Jurkat, Clone E6-1 (cell line): ENCODE results near the gene FAM222B.

Source experiments
- DNase-seq: peaks from one replicate; pipeline ENCODE4 v3.0.0-alpha.2; 2011; ENCODE audit warnings: low read depth, low spot score
- H3K4me3 ChIP-seq: 2 replicates; pipeline ENCODE4 v1.5.1; 2011; ENCODE audit warnings: mild to moderate bottlenecking, low read length, control low read depth, moderate library complexity

FAM222B gene

DNA sequence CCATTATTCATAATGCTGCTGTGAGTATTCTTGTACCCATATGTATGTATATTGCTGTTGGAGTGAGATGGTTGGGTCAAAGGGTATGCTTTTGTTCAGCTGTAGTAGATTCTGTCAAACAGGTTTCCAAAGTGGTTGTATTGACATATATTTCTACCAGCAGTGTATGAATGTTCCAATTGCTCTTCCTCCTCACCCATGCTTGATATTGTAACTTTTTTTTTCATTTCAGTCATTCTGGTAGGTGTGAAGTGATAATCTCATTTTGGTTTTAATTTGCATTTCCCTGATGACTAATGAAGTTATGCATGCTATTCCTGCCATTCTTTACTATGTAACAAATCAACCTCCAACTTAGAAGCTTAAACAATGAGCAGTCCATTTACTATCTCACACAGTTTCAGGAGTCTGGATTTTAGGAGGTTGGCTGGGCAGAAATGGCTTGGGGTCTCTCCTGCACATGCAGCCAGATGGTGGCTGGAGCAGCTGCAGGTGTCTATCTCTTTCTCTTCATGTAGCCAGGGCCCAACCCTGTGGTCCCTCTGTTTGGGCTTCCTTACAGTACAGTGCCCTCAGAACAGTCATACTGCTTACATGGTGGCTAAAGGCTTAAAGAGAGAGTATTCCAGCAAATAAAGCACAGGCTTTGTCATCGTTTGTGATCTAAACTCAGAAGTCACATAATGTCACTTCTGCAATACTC is 33.4 kb upstream of the FAM222B start:
- no peak for DNase-seq
- no peak overlapping the region for H3K4me3 ChIP-seq

DNA sequence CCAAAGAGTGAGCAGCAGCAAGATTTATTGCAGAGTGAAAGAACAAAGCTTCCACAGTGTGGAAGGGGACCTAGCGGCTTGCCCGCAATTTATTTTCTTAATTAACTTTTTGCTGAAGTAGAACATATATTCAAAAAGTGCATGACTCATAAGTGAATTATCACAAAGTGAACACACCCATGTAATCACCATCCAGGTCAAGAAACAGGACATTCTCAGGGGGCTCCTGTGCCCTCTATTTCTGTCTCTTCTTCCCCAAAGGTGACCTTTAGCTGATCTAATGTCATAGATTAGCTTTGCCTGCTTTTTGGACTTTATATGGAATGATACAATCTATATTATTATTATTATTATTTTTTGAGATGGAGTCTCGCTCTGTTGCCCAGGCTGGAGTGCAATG is 32.2 kb upstream of the FAM222B start:
- no peak overlapping the region for H3K4me3 ChIP-seq

DNA sequence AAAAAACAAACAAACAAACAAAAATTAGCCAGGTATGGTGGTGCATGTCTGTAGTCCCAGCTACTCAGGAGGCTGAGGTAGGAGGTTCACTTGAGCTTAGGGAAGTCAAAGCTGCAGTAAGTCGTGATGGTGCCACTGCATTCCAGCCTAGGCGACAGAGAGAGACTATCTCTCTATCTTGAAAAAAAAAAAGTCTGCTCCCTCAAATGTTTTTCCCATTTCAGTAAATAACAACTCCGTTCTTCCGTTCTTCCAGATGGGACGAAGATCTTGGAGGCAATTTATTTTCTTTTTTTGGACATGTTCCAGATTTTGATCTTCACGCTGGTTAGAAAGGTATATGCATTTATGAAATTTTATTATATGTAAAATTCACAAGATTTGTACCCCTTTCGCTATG is 31.2 kb upstream of the FAM222B start:
- H3K4me3 ChIP-seq, result no peak overlapping the region
- no peak for DNase-seq

More for the DNA sequence above, 32.2 kb upstream of the FAM222B start:
- DNase-seq, result no peak

DNA sequence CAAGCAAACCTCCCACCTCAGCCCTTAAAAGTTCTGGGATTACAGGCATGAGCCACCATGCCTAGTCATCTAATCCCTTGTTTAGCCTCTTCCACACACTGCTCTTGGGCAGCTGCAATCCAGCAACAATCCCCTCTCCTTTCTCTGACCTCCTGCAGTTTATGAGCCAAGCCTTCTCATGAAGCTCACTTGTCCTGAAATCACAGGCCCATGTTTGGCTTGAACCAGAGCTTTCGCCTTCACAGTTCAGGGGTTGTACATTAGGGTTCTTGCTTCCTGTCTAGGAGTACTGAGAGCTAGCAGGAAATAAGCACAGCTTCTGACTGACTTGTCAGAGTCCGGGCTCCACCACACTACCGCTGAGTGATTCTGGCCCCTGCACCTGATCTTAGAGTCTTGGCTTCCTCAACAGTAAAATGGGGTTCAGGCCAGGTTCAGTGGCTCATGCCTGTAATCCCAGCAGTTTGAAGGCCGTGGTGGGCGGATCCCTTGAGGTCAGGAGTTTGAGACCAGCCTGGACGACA is 28.5 kb upstream of the FAM222B start:
- H3K4me3 ChIP-seq, result no peak overlapping the region
- peak; percentile 68 for DNase-seq

DNA sequence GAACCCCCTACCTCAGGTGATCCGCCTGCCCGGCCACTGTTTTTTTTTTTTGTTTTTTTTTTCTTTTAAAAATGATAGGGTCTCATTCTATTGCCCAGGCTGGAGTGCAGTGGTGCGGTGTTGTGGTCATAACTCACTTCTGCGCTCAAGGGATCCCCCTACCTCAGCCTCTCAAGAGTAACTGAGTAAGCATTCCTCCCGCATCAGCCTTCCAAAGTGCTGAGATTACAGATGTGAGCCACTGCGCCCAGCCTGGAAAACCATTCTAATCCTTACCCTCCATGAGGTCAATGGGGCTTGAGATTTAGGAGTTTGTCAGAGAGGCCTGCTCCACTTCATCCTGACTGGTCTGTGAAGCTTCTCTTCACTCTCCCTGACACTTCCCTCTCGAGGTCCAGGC is 24.7 kb upstream of the FAM222B start:
- DNase-seq, result no peak
- no peak overlapping the region for H3K4me3 ChIP-seq

DNA sequence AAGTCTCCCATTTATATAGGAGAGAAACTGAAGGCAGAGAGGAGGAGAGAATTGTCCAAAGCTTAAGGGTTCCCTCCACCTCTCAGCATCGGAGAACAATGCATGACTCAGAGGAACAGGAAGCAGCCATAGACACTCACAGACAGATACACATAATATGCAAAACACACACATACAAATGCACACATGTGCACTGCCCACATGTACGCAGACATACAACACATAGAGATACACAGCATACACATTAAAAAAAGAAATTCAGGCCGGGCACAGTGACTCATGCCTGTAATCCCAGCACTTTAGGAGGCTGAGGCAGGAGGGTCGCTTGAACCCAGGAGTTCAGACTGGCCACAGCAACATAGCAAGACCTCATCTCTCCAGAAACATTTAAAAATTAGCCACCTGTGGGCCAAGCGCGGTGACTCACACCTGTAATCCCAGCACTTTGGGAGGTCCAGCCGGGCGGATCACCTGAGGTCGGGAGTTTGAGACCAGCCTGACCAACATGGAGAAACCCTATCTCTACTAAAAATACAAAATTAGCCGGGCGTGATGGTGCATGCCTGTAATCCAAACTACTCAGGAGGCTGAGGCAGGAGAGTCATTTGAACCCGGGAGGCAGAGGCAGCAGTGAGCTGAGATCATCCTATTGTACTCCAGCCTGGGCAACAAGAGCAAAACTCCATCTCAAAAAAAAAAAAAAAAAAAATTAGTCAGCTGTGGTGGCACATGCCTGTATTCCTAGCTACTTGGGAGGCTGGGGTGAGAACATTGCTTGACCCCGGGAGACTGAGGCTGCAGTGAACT is 23.6 kb upstream of the FAM222B start:
- H3K4me3 ChIP-seq, result no peak overlapping the region
- DNase-seq, result no peak

DNA sequence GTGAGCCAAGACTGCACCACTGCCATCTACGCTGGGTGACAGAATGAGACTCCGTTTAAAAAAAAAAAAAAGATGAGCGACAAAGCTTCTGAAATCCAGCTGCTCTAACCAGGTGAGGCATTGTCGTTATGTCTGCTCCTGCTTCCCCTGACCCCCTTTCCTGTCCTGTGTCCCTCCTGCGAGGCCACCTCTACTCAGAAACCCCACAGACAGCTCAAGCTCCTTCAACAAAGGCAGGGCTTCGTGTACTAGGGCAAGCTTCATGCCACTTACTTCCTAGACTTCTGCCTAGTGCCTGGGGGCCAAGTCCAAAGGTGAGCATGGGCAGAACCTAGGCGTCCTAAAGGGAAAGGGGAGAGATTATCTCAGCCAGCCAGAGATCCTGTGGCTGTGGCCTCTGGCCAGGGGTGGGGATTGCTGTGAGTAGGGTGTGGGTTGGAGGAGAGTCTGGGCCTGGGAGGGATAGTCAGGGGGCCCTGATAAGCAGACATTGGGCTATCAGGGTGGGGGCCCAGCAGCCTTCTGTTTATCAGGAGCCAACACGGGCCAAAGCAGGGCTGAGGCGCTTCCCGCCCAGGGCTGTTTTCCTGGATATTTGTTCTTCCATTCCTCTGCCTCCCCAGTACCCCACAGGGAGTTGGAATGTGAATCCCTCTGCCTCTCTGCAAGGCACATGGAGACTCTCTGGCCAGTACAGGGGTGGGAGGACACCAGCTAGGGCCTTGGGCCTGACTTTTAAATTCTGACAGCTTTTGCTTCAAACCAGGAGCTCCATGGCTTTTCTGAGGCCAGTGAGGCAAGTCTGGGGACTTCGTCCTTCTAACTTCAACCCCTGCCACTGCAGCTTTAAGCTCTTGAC is 22.6 kb upstream of the FAM222B start:
- H3K4me3 ChIP-seq, result no peak overlapping the region
- no peak for DNase-seq

DNA sequence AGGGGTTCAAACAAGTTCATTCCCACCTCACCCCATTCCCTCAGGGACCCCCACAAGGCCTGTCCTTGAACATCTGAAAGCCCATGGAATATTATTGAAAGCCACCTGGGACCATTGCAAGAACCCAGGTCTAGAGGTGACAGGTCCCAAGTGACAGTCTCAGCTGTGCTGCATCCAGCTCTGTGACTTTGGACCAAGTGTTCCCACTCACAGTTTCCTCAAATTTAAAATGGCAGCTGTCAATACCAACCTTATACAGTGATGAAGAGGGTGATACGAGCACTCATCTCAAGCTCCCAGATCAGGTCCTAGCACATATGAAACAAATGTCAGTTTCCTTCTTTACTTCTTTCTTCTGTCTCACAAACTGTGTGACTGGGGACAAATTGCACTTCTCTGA is 21.4 kb upstream of the FAM222B start:
- no peak for DNase-seq
- H3K4me3 ChIP-seq, result no peak overlapping the region

DNA sequence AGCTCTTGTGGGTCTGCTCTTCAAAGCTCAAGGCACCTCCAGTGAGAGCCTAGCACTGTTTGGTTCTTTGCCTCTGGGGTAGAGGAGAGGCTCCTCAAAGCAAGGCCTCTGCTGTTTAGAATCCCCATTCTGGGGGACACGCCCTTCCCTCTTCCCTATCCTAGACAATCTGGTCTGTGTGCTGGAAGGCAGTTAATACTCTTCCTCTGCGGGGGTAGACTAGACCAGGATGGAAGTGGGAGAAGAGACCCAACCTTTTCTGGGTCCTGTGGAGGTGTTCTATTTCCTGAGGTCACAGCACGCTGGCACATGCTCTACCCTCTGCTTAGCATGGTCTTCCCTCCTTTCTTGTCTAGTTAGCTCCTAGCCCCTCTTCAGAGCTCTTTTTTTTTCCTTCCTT is 20.0 kb upstream of the FAM222B start:
- H3K4me3 ChIP-seq, result no peak overlapping the region

DNA sequence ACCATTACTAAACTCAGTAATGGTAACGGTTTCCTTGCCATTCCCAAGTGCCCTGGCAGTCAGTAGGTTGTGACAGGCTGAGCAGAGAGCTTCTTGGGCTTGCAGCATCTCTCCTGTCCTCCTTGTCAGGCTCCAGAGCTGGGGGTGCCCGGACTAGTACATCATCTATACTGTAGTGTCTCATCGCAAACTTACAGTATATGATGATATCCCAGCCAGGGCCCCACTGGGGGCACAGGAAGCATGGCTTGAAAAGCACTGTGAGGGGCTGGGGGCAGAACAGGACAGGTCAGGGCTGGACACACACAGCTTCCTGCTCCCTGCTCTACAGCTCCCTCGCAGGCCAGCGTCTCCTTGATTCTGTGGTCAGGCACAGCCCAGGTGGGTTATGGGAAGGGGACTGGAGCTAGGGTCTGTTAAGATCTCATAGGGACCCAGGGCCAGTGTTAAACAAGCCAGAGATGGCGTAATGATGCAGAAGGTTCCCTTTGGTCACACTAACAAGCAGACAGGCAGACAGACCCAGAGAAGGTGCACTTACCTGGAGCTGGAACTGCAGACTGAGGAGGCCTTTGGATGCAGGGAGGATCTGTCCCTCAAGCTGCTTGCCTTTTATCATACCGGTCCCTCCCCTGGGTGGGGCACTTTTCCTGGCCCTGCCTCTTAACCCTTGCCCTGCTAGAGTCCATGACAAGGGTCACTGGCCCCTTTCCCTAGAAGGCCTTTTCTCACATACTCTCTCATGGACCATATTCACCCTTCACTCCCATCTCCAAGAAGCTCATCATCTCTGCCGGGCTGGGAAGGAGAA is 19.0 kb upstream of the FAM222B start:
- no peak overlapping the region for H3K4me3 ChIP-seq
- no peak for DNase-seq

More for the DNA sequence above, 20.0 kb upstream of the FAM222B start:
- DNase-seq, result no peak

DNA sequence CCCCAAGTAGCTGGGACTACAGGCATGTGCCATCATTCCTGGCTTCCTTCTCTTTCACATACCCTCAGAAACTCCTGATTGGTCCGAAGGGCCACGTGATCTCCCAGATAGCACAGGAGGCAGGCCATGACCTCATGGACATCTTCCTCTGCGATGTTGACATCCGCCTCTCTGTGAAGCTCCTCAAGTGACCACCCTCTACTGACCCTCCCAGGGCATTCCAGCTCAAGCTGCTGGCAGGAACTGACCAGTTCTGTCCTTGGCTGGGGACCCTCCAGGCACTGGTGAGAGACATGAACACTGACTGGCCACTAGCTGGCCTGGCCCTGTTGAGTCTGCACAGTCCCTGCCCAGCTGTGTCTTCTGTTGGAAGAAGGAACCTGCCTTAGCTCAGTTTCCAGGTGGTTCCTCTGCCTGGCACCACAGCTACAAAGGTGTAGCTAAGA is 17.8 kb upstream of the FAM222B start:
- no peak for DNase-seq
- no peak overlapping the region for H3K4me3 ChIP-seq

DNA sequence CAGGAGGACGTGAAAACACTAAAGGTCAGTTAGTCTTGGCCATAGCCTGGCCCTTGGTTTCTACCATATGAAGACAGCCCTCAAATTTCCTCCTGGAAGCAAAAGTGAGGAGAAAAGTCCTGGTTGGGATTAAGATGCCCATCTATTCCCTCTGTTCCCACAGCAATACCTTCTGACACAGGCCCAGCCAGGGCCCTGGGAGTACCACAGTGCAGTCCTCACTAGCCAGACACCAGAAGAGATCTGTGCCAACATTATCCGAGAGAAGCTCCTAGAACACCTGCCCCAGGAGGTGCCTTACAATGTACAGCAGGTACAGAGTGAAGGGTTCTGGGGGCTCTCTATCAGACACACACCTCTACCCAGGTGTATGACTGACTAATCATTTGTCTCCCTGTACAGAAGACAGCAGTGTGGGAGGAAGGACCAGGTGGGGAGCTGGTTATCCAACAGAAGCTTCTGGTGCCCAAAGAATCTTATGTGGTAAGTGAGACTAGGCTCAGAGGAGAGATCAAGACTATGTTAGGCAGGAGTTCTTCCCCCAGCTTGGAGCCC is 16.3 kb upstream of the FAM222B start:
- H3K4me3 ChIP-seq, result no peak overlapping the region
- DNase-seq, result no peak

DNA sequence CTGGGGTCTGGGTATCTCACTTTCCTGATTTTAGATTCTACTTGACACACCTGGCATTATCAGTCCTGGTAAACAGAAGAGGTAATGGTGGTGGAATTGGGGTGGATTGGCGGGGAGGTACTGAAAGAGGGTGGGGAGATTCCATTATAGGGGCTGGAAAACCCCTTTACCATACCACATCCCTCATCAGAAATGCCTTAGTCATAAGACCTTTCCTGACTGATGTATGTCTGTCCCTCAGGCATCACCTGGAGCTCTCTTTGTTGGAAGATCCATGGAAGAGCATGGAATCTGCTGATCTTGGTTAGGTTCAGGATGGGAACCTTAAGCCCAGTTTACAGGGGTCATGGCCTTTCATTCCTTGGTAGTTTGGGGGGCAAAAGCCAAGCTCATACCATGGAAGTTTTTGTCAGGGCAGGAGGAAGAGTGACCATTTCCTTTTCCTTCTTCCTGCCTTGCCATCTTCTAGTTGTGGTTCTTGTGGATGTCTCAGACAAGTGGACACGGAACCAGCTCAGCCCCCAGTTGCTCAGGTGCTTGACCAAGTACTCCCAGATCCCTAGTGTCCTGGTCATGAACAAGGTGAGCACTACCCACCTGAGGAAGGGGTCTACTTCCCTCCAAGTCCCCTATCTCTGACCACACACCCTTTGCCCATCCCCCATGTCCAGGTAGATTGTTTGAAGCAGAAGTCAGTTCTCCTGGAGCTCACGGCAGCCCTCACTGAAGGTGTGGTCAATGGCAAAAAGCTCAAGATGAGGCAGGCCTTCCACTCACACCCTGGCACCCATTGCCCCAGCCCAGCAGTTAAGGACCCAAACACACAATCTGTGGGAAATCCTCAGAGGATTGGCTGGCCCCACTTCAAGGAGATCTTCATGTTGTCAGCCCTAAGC is 15.6 kb upstream of the FAM222B start:
- no peak overlapping the region for H3K4me3 ChIP-seq
- DNase-seq, result no peak

DNA sequence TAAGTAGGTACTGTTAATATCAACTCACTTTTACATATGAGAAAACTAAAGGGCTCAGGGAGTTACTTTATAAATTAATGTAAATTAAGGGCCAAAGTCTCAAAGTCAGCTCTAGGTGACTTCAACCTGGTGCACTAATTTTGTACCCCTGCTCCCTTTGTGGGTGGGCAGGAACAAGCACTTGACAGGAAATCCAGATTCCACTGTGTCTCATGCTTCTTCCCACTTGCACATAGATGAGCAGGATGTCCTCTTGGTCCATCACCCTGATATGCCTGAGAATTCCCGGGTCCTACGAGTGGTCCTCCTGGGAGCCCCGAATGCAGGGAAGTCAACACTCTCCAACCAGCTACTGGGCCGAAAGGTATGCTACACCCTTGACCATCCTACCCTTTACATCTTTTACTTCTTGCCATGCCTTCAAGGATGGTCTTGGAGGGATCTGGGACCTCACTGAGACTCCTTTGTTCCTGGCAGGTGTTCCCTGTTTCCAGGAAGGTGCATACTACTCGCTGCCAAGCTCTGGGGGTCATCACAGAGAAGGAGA is 13.5 kb upstream of the FAM222B start:
- H3K4me3 ChIP-seq, result no peak overlapping the region
- DNase-seq, result no peak

DNA sequence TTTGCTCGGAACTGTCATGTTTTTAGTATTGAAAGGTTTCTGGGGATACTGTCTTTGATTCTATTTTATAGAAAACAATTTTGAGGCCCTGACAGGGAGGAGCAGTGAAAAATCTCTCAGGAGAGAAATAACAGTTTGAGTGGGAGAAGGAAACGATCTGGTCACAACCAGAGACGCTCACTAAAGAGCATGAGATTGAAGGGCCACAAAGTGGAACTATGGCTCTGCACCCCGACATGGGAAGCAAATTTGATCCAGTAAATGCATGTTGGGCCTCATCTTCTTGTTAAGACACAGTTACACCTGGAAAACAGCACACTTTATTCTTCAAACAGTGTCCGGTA is 12.7 kb upstream of the FAM222B start:
- no peak for DNase-seq
- peak overlapping the region; percentile 94 for H3K4me3 ChIP-seq

DNA sequence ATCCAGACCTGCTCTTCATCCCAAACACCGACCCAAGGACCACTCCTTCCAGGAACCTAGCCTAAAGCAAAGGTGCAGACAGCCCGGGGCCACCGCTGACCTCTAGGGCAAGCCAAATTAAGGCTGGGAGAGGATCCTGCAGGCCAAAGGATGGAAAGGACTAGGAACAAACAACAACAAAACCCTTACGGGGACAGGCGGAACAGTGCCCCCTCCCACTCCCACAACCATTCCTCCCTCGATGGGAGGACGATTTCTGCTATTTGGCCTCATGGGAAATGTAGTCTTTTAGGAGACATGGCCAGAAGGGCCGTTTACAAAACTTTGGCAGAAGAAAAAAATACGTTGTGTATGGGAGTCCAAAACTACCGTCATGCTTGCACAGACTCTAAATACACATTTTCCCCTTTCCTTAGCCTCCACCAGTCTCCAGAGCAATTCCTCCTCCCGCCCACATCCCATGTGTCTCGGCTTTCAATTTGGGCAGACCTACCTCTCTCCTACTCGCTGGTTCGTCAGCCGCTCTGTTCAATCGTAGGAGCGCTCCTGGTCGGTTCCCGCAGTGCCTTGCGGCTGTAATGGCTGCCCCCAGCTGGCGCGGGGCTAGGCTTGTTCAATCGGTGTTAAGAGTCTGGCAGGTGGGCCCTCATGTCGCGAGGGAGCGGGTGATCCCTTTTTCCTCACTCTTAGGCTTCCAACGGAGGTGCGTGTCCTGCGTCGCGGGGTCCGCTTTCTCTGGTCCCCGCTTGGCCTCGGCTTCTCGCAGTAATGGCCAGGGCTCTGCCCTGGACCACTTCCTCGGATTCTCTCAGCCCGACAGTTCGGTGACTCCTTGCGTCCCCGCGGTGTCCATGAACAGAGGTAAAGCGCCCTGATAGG is 12.1 kb upstream of the FAM222B start, which contains the start of gene ERAL1:
Gene ERAL1 (plus strand): TSS at position 560 of the 879 bp plus-strand sequence. CDS start 19 bp downstream, at position 579.
- H3K4me3 ChIP-seq, result peak within 1 kb of the TSS; percentile 94
- DNase-seq, result peak; percentile 82
